ENCODE measurements around the gene RUSF1.

The RUSF1 gene

DNA sequence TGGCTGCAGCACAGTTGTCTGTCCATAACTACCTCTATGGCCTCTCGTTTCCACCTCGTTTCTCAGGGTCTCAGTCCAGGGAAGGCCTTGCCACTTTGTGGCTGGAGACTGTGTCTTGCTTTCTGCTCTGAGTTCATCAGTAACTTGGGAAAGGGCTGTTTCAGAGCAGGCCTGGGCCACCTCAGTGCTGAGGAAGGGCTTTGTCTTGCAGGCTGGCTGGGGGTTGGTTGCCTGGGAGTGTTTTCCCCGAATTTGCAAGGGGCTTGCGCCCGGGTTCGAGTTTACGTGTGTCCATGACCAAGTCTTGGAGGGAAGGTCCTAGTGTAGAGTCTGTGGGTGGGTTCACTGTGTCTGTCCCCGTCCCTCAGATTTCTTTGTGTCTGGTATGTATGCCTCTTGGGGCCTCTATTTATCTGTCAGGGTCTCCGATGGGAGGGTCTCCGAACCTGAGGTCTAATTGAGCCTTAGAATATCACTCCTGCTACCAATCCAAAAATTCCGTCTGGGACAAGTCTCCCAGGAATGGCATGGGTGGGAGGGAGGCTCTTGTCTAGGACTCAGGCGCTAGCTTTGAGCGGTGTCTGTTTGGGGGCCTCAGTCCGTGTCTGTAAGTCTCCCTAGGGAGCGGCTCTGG is 36.8 kb downstream of the RUSF1 start:
- DNase-seq (ENCODE audit: low read depth), result no peak
- TF ChIP-seq, protein P1, sequence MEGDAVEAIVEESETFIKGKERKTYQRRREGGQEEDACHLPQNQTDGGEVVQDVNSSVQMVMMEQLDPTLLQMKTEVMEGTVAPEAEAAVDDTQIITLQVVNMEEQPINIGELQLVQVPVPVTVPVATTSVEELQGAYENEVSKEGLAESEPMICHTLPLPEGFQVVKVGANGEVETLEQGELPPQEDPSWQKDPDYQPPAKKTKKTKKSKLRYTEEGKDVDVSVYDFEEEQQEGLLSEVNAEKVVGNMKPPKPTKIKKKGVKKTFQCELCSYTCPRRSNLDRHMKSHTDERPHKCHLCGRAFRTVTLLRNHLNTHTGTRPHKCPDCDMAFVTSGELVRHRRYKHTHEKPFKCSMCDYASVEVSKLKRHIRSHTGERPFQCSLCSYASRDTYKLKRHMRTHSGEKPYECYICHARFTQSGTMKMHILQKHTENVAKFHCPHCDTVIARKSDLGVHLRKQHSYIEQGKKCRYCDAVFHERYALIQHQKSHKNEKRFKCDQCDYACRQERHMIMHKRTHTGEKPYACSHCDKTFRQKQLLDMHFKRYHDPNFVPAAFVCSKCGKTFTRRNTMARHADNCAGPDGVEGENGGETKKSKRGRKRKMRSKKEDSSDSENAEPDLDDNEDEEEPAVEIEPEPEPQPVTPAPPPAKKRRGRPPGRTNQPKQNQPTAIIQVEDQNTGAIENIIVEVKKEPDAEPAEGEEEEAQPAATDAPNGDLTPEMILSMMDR (IDR thresholded peaks at IDR 0.05; ENCODE audit: control insufficient read depth, insufficient read depth, low read depth, low read length, missing control alignments), result no peak
- peak overlapping the region; percentile 70 for H3K4me3 ChIP-seq (ENCODE audit: control insufficient read depth, low read depth, low read length)

DNA sequence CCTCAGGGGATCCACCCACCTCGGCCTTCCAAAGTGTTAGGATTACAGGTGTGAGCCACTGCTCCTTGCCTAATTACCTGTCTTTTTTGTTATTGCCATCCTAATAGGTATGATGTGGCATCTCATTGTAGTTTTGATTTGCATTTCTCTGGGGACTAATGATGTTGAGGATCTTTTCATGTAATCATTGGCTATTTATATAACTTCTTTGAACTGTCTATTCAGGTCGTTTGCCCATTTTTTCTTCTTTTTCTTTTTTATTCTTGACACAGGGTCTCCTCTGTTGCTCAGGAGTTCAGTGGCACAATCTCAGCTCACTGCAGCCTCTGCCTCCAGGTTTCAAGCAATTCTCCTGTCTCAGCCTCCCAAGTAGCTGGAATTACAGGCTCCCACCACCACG is 37.6 kb downstream of the RUSF1 start:
- no peak overlapping the region; the same call in none of the 2 replicates for H3K4me3 ChIP-seq (ENCODE audit: control insufficient read depth, low read depth, low read length)
- DNase-seq (ENCODE audit: low read depth), result no peak
- TF ChIP-seq, protein P1 (IDR thresholded peaks at IDR 0.05; ENCODE audit: control insufficient read depth, insufficient read depth, low read depth, low read length, missing control alignments), result no peak

DNA sequence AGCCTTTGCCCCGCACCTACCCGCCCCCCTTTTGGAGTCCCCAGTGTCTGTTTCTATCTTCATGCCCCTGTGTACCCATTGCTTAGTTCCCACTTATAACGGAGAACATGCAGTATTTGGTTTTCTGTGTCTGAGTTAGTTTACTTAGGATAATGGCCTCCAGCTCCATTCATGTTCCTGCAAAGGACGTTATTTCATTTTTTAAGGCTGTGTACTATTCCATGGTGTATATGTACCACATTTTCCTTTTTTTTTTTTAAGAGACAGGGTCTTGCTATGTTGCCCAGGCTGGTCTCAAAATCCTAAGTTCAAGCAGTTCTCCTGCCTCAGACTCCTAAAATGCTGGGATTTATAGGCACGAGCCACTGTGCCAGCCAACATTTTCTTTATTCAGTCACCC is 40.3 kb downstream of the RUSF1 start:
- no peak for DNase-seq (ENCODE audit: low read depth)
- no peak overlapping the region for H3K4me3 ChIP-seq (ENCODE audit: control insufficient read depth, low read depth, low read length)
- TF ChIP-seq, protein P1 (IDR thresholded peaks at IDR 0.05; ENCODE audit: control insufficient read depth, insufficient read depth, low read depth, low read length, missing control alignments), result no peak

DNA sequence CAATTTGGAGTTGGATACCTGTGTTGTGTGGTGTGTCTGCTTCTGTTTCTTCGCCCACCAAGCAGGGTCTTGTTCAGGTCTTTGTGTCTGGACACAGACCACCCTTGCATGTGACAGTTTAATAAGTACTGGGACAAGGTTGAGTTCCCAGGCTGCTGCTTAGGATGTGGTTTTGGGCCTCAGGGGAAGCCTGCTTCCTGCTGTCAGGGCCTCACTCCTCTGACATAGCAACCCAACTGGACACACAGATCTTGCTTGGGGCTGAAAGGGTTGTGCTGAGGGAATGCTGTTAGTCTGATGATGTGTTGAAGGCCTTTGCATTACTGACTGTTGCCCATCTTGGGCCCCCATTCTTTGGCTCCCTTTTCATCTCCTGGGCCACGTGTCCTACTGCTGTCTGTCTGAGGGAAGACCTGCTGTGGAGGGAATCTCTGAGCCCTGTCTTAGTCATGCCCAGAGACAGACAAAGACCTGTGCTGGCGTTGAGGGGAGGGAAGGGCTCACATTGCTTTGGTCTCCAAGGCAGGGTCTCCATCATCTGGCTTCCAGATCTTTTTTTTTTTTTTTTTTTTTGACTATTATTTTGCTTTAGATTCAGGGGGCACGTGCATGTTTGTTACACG is 40.9 kb downstream of the RUSF1 start:
- H3K4me3 ChIP-seq (ENCODE audit: control insufficient read depth, low read depth, low read length), result no peak overlapping the region
- TF ChIP-seq, protein P1 (IDR thresholded peaks at IDR 0.05; ENCODE audit: control insufficient read depth, insufficient read depth, low read depth, low read length, missing control alignments), result no peak
- DNase-seq (ENCODE audit: low read depth), result no peak

DNA sequence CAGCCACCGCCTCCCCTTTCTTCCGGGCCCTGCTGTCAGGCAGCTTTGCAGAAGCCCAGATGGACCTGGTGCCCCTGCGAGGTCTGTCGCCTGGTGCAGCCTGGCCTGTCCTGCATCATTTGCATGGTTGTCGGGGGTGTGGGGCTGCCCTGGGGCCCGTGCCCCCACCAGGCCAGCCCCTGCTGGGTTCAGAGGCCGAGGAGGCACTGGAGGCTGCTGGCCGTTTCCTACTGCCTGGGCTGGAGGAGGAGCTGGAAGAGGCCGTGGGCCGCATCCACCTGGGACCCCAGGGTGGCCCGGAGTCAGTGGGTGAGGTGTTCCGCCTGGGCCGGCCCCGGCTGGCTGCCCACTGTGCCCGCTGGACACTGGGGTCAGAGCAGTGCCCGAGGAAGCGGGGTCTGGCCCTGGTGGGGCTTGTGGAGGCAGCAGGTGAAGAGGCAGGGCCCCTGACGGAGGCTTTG is 41.8 kb downstream of the RUSF1 start:
- TF ChIP-seq, protein P1 (IDR thresholded peaks at IDR 0.05; ENCODE audit: control insufficient read depth, insufficient read depth, low read depth, low read length, missing control alignments), result no peak
- H3K4me3 ChIP-seq (ENCODE audit: control insufficient read depth, low read depth, low read length), result no peak overlapping the region
- DNase-seq (ENCODE audit: low read depth), result no peak

DNA sequence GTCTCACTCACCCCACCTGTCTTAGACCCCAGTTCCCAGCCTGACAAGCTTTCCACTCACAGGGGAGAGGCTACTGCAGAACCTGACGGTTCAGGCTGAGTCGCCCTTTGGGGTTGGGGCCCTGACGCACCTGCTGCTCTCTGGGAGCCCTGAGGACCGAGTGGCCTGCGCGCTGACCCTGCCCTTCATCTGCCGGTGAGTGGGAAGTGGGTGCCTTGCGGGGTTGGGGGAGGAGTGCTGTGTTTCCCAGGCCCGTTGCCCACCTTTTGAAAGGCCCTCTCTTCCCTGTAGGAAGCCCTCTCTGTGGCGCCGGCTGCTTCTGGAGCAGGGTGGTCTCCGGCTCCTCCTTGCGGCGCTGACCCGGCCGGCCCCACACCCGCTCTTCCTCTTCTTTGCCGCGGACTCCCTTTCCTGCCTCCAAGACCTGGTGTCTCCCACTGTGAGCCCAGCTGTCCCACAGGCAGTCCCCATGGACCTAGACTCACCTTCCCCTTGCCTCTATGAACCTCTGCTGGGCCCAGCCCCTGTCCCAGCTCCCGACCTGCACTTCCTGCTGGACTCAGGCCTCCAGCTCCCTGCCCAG is 42.3 kb downstream of the RUSF1 start:
- TF ChIP-seq, protein P1 (IDR thresholded peaks at IDR 0.05; ENCODE audit: control insufficient read depth, insufficient read depth, low read depth, low read length, missing control alignments), result no peak
- no peak for DNase-seq (ENCODE audit: low read depth)
- no peak overlapping the region for H3K4me3 ChIP-seq (ENCODE audit: control insufficient read depth, low read depth, low read length)
